LNCAP (cell line): Measurements from ENCODE around the gene SPATC1L.
A peak's percentile ranks its signal among the peaks of the same experiment; 100 is the strongest.

Experiments used
- TF ChIP-seq, protein P1 (sequence below): fragments of 450-650 bp; IDR thresholded peaks from 2 replicates; pipeline ENCODE4 v1.5.1; 2017; ENCODE audit warnings: mild to moderate bottlenecking

Gene SPATC1L

DNA sequence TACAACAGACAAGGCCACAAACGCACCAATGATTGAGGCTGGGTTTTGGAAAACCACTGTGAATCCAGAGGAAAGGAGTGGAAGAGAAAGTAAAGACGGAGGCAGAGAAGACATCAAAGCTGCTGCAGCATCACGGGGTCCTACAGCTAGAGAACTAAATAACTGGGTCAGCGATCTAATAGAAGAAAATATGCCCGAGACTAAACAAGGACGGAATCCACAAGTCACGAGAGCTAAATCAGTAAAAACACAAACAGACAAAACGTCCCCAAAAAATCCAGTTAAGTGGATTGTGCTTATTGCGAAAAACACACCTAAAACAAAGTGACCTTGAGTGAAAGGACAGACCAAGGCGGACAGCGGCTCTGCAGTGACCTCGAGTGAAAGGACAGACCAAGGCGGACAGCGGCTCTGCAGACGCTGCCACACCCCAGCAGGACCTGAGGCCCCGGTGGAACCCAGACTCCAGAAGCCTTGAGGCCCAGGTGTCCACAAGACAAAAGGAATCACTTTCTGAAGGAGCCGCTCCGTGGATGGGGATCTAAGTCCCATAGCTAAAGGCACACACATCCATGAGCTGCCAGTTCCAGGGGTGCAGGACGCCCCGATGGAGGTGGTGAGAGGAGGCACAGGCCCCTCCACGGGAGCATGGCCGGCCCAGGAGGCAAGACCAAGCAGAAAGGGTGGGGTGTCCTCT, 34.9 kb downstream of the SPATC1L start:
- TF ChIP-seq, protein P1, sequence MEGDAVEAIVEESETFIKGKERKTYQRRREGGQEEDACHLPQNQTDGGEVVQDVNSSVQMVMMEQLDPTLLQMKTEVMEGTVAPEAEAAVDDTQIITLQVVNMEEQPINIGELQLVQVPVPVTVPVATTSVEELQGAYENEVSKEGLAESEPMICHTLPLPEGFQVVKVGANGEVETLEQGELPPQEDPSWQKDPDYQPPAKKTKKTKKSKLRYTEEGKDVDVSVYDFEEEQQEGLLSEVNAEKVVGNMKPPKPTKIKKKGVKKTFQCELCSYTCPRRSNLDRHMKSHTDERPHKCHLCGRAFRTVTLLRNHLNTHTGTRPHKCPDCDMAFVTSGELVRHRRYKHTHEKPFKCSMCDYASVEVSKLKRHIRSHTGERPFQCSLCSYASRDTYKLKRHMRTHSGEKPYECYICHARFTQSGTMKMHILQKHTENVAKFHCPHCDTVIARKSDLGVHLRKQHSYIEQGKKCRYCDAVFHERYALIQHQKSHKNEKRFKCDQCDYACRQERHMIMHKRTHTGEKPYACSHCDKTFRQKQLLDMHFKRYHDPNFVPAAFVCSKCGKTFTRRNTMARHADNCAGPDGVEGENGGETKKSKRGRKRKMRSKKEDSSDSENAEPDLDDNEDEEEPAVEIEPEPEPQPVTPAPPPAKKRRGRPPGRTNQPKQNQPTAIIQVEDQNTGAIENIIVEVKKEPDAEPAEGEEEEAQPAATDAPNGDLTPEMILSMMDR = no peak

DNA sequence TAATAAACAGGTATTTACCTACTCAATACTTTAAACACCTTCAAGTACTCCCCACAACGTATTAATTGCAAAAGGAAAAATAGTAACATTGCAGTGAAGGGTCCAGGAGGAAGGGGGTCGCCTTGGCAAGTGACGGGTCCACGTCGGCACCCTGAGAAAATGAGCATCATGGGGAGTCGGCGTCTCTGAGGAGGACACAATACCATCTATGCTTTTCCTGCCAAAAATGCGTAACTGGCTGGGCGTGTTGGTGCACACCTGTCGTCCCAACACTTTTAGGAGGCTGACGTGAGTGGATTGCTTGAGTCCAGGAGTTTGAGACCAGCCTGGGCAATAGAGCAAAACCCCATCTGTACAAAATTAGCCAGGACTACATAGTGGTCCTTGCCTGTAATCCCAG, 36.2 kb downstream of the SPATC1L start:
- TF ChIP-seq, protein P1 = no peak

DNA sequence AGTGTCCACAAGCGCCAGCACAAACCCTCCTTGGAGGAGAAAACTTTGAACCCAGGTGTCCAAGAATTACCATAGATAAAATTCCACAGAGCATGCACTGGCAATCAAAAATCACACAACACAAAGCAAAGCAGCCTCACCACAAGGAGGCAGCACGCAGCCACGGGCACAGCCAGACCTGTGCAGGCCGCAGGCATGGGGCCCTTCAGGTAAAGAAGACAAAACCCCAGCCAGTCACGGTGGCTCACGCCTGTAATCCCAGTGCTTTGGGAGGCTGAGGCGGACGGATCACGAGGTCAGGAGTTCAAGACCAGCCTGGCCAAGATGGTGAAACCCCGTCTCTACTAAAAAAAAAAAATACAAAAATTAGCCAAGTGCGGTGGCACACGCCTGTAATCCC, 36.8 kb downstream of the SPATC1L start:
- TF ChIP-seq, protein P1 = peak; percentile 59

DNA sequence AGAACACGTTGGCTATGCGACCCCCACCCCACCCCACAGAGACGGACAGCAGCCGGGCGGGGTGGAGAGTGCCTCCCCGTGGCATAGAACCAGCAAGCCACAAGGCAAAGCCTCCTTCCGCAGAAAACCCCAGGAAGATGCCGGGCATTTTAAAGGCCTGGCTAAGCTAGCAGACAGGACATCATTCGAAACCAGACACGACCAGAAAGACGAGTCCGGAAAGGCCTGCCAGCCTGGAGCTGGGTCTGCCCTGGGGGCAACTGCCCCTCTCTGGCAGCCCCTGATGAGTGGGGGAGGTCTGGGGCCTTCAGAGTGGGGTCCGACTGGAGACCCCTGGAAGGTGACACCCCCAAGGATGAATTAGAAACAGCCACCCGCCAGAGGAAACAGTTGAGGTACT, 37.4 kb downstream of the SPATC1L start:
- TF ChIP-seq, protein P1 = no peak

DNA sequence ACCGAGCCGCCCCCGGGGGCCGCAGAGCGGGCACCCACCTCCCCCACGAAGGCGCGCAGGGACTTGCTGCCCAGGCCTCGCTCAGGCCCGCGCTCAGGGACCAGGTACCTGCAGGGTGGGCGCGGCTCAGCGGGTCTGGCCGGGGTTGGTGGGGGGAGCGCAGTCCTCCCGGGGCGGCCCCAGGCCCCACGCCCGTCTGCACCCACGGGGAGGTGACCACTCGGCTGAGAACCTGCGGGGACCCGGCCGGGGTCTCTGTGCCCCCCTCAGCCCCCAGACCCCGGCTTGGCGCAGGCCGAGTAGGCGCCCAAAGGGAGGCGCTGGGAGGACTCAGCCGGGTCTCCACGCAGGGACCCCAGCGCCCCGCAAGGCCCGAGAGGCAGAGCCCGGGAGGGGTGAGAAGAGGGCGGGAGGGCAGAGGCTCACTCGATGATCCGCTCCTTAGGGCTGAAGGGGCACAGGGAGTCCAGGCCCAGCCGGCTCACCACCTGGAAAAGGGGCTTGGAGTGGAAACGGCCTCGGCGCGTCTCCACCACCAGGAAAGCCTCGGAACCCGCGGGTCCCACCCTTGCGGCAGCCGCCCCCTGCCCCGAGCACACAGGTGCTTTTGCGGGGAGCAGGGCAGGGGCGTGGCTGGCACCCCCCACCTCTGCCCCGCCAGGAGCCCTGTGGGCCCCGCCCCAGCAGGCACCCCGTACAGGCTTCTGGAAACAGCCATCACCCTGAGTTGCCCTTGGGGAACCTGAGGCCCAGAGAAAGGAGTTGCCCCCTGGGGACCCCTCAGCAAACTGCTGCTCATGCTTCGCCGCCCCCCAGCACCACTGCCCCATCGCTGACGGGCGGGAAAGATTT, 38.2 kb downstream of the SPATC1L start:
- TF ChIP-seq, protein P1 = no peak

DNA sequence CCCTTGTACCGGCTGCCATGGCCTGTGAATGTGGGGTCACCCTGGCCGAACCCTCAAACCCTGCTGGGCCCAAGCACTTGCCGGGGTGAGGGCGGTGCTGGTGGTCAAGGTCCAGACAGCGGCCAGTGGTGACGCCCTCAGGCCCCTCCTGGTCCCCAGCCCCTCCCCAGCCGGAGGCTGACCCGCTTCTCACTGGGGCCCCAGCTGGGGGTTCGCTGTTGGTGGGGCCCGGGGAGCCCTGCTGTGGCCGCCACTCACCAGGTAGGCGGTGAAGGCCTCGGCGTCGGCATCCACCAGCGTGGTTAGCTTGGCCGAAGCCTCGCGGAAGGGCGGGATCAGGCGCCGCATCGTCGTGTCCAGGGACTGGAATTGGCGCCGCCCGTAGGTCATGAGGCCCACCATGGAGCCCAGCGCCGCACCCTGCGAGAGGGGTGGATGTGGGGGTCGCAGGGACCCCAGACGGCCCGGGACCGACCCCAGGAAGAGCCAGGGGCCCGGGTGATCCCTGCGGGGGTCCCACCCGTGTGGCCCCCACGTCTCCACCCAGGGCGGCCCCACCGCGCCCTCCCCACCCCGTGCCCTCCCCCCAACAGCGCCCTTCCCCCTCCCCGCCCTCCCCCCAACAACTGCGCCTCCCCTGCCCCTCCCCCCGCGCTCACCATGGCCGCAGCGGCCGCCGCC, 39.0 kb downstream of the SPATC1L start:
- TF ChIP-seq, protein P1 = no peak

DNA sequence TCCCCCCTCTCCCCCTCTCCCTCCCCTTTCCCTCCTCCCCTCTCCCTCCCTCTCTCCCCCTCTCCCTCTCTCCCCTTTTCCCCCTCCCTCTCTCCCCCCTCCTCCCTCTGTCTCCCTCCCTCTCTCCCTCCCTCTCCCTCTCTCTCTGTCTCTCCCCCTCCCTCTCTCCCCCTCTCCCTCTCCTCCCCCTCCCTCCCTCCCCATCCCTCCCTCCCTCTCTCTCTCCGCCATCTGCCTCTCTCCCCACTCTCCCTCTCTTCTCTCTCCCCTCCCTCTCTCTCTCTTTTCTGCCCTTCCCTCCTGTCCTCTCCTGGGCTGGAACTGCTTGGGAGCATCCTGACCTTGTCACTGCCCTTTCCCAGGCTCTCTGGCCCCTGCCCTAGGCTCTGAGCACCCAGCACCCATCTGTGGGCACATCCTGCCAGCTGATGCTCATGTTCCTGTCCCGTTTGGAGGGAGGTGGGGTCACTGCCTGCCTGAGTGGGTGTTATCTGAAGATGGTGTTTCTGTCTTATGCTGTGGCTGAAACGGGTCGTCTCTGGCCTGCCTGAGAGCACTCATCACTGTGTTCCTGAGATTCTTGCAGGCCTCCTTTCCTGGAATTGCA, 39.7 kb downstream of the SPATC1L start:
- TF ChIP-seq, protein P1 = no peak
